SJSA1 (cell line): ENCODE measurements around the gene CXCR3. TPM values are rescaled to one million over a fixed set of nuclear protein-coding genes. Genes with fewer than 3 reads are reported as not detected.
"Not testable (repeated sequence)": the region's sequence is repeated elsewhere in the genome, so short reads cannot be mapped to it uniquely, and the experiment has no call there.

ENCODE experiments used
- DNase-seq, 2 experiments: peaks; one replicate each; pipeline ENCODE4 v3.0.0-alpha.2; 2015 to 2020; ENCODE audit warnings: low spot score in 2 of 2, low read depth in 1 of 2
- H3K27ac ChIP-seq: fragments of 250-450 bp; sonication (Bioruptor Pico); 2 replicates; pipeline ENCODE4 v1.5.1; 2020; ENCODE audit warnings: mild to moderate bottlenecking, moderate library complexity
- H3K27me3 ChIP-seq: fragments of 250-450 bp; sonication (Bioruptor Pico); replicated peaks from 2 replicates; pipeline ENCODE4 v1.5.1; 2020; ENCODE audit warnings: mild to moderate bottlenecking, moderate library complexity
- H3K36me3 ChIP-seq: fragments of 250-450 bp; sonication (Bioruptor Pico); 2 replicates; pipeline ENCODE4 v1.5.1; 2020; ENCODE audit warnings: mild to moderate bottlenecking
- H3K4me1 ChIP-seq: fragments of 250-450 bp; sonication (Bioruptor Pico); replicated peaks from 2 replicates; pipeline ENCODE4 v1.6.1; 2021; ENCODE audit warnings: mild to moderate bottlenecking
- H3K4me3 ChIP-seq: fragments of 250-450 bp; sonication (Bioruptor Pico); 2 replicates; pipeline ENCODE4 v1.5.1; 2020; ENCODE audit warnings: mild to moderate bottlenecking
- H3K9me3 ChIP-seq: fragments of 250-450 bp; sonication (Bioruptor Pico); replicated peaks from 2 replicates; pipeline ENCODE4 v1.5.1; 2020; ENCODE audit warnings: mild to moderate bottlenecking
- total RNA-seq: library from RNA; depleted of rRNA; stranded (reverse); fragments of >200 nt; shearing (Covaris generic); gene quantifications from 2 replicates; pipeline ENCODE4 v1.2.3, GENCODE V29; 2014; rRNA removed

CXCR3 gene
- not detected in 2 replicates for total RNA-seq

- Histone ChIP-seq H3K27ac (no peak within 1 kb of the TSS), H3K4me1 (no peaks in the 10 kb centered on the region), H3K36me3 (no peaks in the 10 kb centered on the region), H3K4me3 (no peak within 1 kb of the TSS), H3K27me3 (no peaks in the 10 kb centered on the region), H3K9me3 (no peaks in the 10 kb centered on the region)
- DNase-seq: no peak
Measured at GRCh38 chrX:71618303-71618721, at the start of gene CXCR3. Gene CXCR3, minus strand, starts transcription at chrX:71618511. Its CDS starts 62 bp downstream, at chrX:71618449.

- Histone ChIP-seq H3K4me3 (no peak within 1 kb of the TSS), H3K27me3 (no peaks in the 10 kb centered on the region), H3K9me3 (no peaks in the 10 kb centered on the region), H3K27ac (no peak within 1 kb of the TSS), H3K36me3 (no peaks in the 10 kb centered on the region), H3K4me1 (no peaks in the 10 kb centered on the region)
- peak in 1 of 2 experiments; percentile 27 for DNase-seq
Measured at GRCh38 chrX:71667328-71668247, 49.3 kb upstream of the CXCR3 start, which contains the start of gene LOC101059915. Gene LOC101059915, plus strand, starts transcription at chrX:71667546.

GRCh38 chrX:71666240-71667223, 48.2 kb upstream of the CXCR3 start:
- no peaks in the 10 kb centered on the region for H3K4me1 ChIP-seq
- H3K4me3 ChIP-seq: no peak overlapping the region
- H3K36me3 ChIP-seq: no peaks in the 10 kb centered on the region
- H3K9me3 ChIP-seq: no peaks in the 10 kb centered on the region
- no peak overlapping the region for H3K27ac ChIP-seq
- no peaks in the 10 kb centered on the region for H3K27me3 ChIP-seq
- DNase-seq: no peak

- H3K27ac ChIP-seq: no peak overlapping the region
- DNase-seq: no peak
- H3K9me3 ChIP-seq: no peaks in the 10 kb centered on the region
- no peak overlapping the region for H3K4me3 ChIP-seq
- no peaks in the 10 kb centered on the region for H3K36me3 ChIP-seq
- H3K27me3 ChIP-seq: no peaks in the 10 kb centered on the region
- no peaks in the 10 kb centered on the region for H3K4me1 ChIP-seq
Measured at GRCh38 chrX:71665747-71666146, 47.4 kb upstream of the CXCR3 start.

GRCh38 chrX:71664889-71665491, 46.7 kb upstream of the CXCR3 start:
- H3K36me3 ChIP-seq: no peaks in the 10 kb centered on the region
- H3K27me3 ChIP-seq: no peaks in the 10 kb centered on the region
- H3K4me1 ChIP-seq: no peaks in the 10 kb centered on the region
- no peak overlapping the region for H3K4me3 ChIP-seq
- no peak overlapping the region for H3K27ac ChIP-seq
- no peaks in the 10 kb centered on the region for H3K9me3 ChIP-seq
- DNase-seq: no peak

DNA sequence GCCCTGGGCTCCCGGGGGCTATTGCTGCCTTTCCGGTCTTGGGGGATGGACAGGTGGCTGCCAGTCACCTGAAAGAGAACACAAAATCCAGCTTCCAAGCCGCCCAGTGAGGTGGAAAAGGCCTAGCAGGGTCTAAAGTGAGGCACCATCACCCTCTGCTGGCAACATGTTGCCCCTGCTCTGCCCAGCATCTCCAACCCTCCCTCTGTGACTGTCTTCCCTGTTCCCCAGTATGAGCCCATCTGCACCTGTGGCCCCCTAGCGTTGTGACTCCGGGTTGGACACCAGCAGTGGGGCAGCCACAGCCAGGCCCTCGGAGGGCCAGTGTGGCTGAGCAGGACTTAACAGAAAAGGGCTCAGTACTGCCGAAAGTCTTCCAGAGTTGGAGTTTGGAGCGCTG, 45.9 kb upstream of the CXCR3 start:
- not testable (repeated sequence) for DNase-seq, H3K4me1 ChIP-seq

DNA sequence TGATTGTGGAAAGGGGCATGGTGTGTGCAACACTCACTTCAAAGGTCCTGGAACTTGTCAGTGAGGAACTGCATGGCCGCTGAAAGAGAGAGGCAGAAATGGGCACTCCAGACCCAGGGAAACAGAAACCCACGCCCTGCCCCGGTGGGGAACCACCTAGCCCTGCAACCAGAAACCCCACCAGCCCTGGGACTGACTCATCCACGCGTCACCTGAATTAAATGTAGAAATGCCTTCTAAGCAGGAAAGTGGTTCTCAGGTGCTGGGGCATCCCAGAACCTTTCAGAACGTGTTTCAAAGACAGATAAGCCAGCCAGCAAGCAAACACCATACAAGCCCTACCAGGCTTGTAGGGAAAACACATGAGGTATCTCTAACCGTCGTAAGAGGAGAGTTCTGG, 44.9 kb upstream of the CXCR3 start:
- H3K36me3 ChIP-seq, H3K4me3 ChIP-seq, H3K4me1 ChIP-seq, H3K27ac ChIP-seq, H3K27me3 ChIP-seq, DNase-seq, H3K9me3 ChIP-seq: not testable (repeated sequence)

More for the DNA sequence above, 45.9 kb upstream of the CXCR3 start:
- not testable (repeated sequence) for H3K27me3 ChIP-seq, H3K36me3 ChIP-seq, H3K9me3 ChIP-seq, H3K27ac ChIP-seq, H3K4me3 ChIP-seq

DNA sequence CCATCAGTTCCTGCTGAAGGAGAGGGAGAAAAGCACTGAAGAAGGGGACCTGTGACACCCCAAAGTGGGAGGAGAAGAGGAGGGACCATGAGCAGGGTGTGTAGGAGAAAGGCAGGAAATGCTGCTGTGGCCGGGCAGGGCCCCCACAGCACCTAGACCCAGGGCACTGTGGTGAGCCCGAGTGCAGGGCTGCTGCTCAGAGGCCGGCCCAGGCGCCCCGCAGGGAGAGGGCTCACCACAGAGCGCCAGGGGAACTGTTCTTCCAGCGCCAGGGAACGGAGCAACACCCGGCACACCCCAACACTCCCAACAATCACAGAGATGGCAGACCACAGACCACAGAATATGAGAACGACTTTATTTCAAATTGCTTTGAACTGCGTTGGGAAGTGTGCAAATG, 44.3 kb upstream of the CXCR3 start:
- not testable (repeated sequence) for H3K4me3 ChIP-seq, DNase-seq, H3K27me3 ChIP-seq, H3K4me1 ChIP-seq, H3K9me3 ChIP-seq, H3K27ac ChIP-seq, H3K36me3 ChIP-seq

- no peak for DNase-seq
- Histone ChIP-seq H3K4me1 (no peaks in the 10 kb centered on the region), H3K36me3 (no peaks in the 10 kb centered on the region), H3K4me3 (no peak overlapping the region), H3K9me3 (no peaks in the 10 kb centered on the region), H3K27me3 (no peaks in the 10 kb centered on the region), H3K27ac (no peak overlapping the region)
Measured at GRCh38 chrX:71661919-71662318, 43.6 kb upstream of the CXCR3 start.

- Histone ChIP-seq H3K27me3 (no peaks in the 10 kb centered on the region), H3K27ac (no peak overlapping the region), H3K4me1 (no peaks in the 10 kb centered on the region), H3K9me3 (no peaks in the 10 kb centered on the region), H3K36me3 (no peaks in the 10 kb centered on the region), H3K4me3 (no peak overlapping the region)
- no peak for DNase-seq
Measured at GRCh38 chrX:71660562-71661416, 42.5 kb upstream of the CXCR3 start.

DNA sequence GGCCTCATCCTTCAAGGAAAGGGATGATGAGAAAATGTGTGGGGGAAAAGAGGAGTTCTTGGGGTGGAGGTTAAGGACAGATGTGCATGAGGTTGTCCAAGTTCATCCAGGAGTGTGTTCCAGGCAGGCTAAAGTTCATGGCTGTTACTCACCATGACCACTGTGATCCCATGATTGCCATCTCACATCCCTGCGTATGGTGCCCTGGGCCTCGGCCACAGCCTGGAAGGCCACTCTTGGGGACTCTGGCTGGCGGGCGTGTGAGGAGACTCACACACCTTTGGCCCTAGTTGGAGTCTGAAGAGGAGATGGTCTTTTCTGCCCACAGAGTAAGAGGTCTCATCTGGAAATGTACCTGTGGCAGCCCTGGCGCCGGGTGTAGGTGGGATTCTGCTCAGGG, 41.6 kb upstream of the CXCR3 start:
- Histone ChIP-seq H3K36me3 (no peaks in the 10 kb centered on the region), H3K4me1 (no peaks in the 10 kb centered on the region), H3K4me3 (no peak overlapping the region), H3K9me3 (no peaks in the 10 kb centered on the region), H3K27ac (no peak overlapping the region), H3K27me3 (no peaks in the 10 kb centered on the region)
- DNase-seq: no peak

- H3K4me1 ChIP-seq: no peaks in the 10 kb centered on the region
- no peak overlapping the region for H3K4me3 ChIP-seq
- H3K36me3 ChIP-seq: no peaks in the 10 kb centered on the region
- no peak for DNase-seq
- H3K9me3 ChIP-seq: no peaks in the 10 kb centered on the region
- no peak overlapping the region for H3K27ac ChIP-seq
- H3K27me3 ChIP-seq: no peaks in the 10 kb centered on the region
Measured at GRCh38 chrX:71659342-71659741, 41.0 kb upstream of the CXCR3 start.

DNA sequence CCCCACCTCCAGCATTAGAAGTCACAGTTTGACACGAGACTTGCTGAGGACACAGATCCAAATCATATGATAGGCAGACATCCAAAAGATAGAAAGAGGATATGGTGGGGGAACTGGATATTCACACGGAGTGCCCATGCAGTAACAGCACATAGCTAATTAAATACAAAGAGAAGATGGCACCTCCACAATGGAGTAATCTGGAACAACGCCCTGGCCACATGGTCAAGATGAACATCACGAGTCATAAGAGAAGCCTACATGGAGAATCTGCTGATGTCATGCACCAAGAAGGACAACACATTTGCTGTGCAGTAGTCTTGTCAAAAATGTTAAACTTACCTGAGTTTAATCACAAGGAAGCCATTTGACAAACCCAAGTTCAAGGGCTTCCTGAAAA, 39.0 kb upstream of the CXCR3 start:
- DNase-seq: no peak

More for the DNA sequence above, 39.0 kb upstream of the CXCR3 start:
- H3K4me3 ChIP-seq: no peak overlapping the region
- no peaks in the 10 kb centered on the region for H3K4me1 ChIP-seq
- H3K27me3 ChIP-seq: no peaks in the 10 kb centered on the region
- no peaks in the 10 kb centered on the region for H3K36me3 ChIP-seq
- H3K9me3 ChIP-seq: no peaks in the 10 kb centered on the region
- no peak overlapping the region for H3K27ac ChIP-seq
